AG10803 (cell line): ENCODE results near the gene MUC5B.

Source experiments
- DNase-seq: peaks from one replicate; pipeline ENCODE4 v3.0.0; 2010; ENCODE audit warnings: low read depth
- H3K4me3 ChIP-seq: 2 replicates; pipeline ENCODE4 v1.5.1; 2011; ENCODE audit warnings: mild to moderate bottlenecking, low read length, control low read depth
- CTCF ChIP-seq: conservative IDR thresholded peaks from 2 replicates; pipeline ENCODE4 v1.5.1; 2011; ENCODE audit warnings: mild to moderate bottlenecking, low read length, control low read depth, inconsistent platforms

Gene MUC5B

GRCh38 chr11:1305501-1306056 lies 82.7 kb downstream of the MUC5B start:
- H3K4me3 ChIP-seq = no peak overlapping the region
- TF ChIP-seq CTCF = no peak
- DNase-seq = no peak

- TF ChIP-seq CTCF = no peak
- no peak for DNase-seq
- H3K4me3 ChIP-seq = no peak overlapping the region
Observed at GRCh38 chr11:1306186-1307162, 83.6 kb downstream of the MUC5B start.

DNA sequence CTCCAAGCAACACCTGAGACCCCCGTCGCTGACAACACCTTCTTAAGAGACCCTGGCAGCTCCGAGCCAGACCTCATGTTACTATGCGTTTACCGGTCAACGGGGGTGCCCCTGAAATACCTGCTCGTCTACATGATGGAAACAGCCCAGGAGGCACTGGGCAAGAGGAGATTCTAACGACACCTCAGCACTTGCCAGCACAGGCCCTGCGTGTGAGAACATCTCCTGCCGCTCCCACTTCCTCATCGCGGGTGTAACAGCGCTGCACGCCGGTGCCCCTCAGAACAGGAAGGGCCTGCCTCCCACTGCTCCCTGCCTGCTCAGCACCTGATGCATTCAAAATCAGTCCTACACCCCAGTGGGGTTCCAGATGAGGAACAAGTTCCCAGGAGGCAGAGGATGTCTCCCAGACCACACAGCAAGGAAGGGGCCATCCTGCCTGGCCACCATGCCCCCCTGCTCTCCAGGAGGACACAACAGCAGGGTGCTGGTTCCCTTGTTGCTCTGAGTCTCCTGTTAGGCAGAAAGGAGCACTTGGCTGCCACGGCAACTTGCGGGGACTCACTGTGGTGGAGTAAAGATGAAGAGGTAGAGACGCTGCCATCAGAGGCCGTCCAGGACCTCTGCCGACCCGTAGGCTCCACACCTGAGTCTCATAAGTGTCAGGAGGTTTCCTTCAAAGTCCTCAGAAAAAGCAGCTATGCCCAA lies 84.5 kb downstream of the MUC5B start:
- no peak overlapping the region for H3K4me3 ChIP-seq
- no peak for DNase-seq
- no peak for TF ChIP-seq CTCF

DNA sequence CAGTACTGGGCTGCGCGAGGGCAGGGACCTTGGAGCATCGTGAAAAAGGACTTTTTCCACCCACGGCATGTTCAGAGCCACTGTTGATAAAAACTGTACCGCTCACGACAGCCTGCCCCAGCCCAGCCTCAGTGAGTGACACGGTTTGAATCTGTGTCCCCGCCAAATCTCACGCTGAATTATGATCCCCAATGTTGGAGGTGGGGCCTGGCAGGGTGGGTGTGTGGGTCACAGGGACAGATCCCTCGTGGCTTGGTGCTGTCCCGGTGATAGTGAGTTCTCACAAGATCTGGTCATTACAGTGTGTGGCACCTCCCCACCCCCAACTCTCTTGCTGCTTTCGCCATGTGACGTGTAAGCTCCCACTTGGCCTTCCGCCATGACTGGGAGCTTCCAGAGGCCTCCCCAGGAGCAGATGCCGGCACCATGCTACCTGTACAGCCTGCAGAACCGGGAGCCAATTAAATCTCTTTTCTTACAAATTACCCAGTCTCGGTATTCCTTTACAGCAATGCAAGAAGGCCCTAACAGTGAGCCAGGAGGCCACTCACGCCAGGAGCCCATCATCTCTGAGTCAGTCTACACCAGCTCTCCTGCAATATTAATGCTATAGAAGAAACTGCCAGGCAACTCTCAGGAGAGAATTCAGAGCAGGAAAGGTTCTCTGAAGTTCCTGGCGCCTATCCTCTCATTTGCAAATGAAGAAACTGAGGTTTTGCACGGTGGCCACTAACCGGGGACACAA lies 85.3 kb downstream of the MUC5B start:
- no peak for TF ChIP-seq CTCF
- H3K4me3 ChIP-seq = peak overlapping the region; percentile 66
- peak; percentile 33 for DNase-seq

DNA sequence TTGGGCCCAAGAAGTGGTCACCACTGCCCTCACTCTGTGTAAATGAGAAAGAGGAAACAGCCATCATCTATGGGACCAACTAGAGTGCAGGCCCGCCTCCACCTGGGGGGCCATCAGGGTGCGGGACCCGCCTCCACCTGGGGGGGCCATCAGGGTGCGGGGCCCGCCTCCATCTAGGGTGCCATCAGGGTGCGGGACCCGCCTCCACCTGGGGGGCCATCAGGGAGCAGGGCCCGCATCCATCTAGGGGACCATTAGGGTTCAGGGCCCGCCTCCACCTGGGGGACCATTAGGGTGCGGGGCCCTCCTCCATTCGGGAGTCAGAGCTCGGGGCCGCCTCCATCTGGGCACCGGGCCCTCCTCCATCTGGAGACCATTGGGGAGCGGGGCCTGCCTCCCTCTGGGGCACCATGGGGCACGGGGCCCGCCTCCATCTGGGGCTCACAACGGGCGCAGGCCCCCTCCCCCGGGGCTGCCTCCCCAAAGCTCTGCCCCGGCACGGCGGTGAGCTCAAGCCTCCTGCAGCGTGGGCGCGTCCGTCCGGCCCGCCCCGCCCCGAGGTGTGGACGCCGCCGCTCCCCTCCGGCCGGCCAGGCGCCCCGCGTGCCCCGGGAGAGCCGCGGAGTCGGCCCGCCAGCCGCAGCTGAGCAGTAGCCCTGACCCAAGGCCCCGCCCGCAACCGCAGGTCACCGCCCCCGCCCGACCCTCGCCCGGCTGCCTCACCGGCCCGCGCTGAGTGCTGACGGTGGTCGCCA lies 86.1 kb downstream of the MUC5B start:
- no peak for DNase-seq
- H3K4me3 ChIP-seq = peak overlapping the region; percentile 66
- TF ChIP-seq CTCF = no peak
